Measurements from ENCODE around the gene ARL6IP5.

- TF ChIP-seq SUZ12 (IDR thresholded peaks at IDR 0.05) (no peak), SP1 (IDR thresholded peaks at IDR 0.05) (no peak), TARDBP (IDR thresholded peaks at IDR 0.05) (no peak), HDGF (IDR thresholded peaks at IDR 0.05; ENCODE audit: borderline replicate concordance) (no peak), ELF4 (IDR thresholded peaks at IDR 0.05) (no peak), NFRKB (IDR thresholded peaks at IDR 0.05) (no peak), BHLHE40 (IDR thresholded peaks at IDR 0.05; ENCODE audit: borderline replicate concordance) (no peak), ARNT (IDR thresholded peaks at IDR 0.05) (no peak), FOXM1 (IDR thresholded peaks at IDR 0.05; ENCODE audit: borderline replicate concordance) (no peak), ZNF384 (IDR thresholded peaks at IDR 0.05) (no peak), FOXA1 (IDR thresholded peaks at IDR 0.05) (no peak), FOXK2 (IDR thresholded peaks at IDR 0.05) (no peak), PKNOX1 (IDR thresholded peaks at IDR 0.05) (no peak), L3MBTL2 (conservative IDR thresholded peaks at IDR 0.05) (no peak)
Observed at GRCh38 chr3:69103123-69103522, 18.4 kb downstream of the ARL6IP5 start.
